Mesenchymal stem cell (in vitro differentiated cells and primary cell): ENCODE data around the gene C17orf107.

Experiments
- DNase-seq: peaks from one replicate; pipeline ENCODE4 v3.0.0-alpha.2; 2013
- H2AFZ ChIP-seq: one replicate; pipeline ENCODE4 v1.6.1; 2013; ENCODE audit warnings: low read depth, mild to moderate bottlenecking, control low read depth, inconsistent platforms, low read length, moderate library complexity
- H2AK5ac ChIP-seq: 2 replicates; pipeline ENCODE4 v1.6.1; 2013; ENCODE audit warnings: low read length, moderate library complexity, mild to moderate bottlenecking, inconsistent platforms; ENCODE audit not compliant: severe bottlenecking
- H2BK120ac ChIP-seq: one replicate; pipeline ENCODE4 v1.6.1; 2013; ENCODE audit warnings: low read depth, mild to moderate bottlenecking, inconsistent platforms, low read length, moderate library complexity
- H2BK12ac ChIP-seq, 2 experiments: one replicate each; pipeline ENCODE4 v1.6.1; 2013; ENCODE audit warnings: inconsistent platforms in 2 of 2, low read length in 2 of 2, mild to moderate bottlenecking in 2 of 2, moderate library complexity in 2 of 2, control low read depth in 1 of 2
- H2BK15ac ChIP-seq: one replicate; pipeline ENCODE4 v1.6.1; 2013; ENCODE audit warnings: mild to moderate bottlenecking, low read depth, inconsistent platforms; ENCODE audit not compliant: poor library complexity, severe bottlenecking
- H2BK5ac ChIP-seq: 2 replicates; pipeline ENCODE4 v1.6.1; 2013; ENCODE audit warnings: low read depth, mild to moderate bottlenecking, low read length, control low read depth, inconsistent platforms; ENCODE audit not compliant: poor library complexity, severe bottlenecking
- H3K14ac ChIP-seq, 2 experiments: one replicate each; pipeline ENCODE4 v1.6.1; 2013; ENCODE audit warnings: inconsistent platforms in 2 of 2, low read length in 2 of 2, control low read depth in 1 of 2, mild to moderate bottlenecking in 1 of 2, moderate library complexity in 1 of 2
- H3K18ac ChIP-seq, 2 experiments: one replicate each; pipeline ENCODE4 v1.6.1; 2013; ENCODE audit warnings: inconsistent platforms in 2 of 2, low read length in 2 of 2, control low read depth in 1 of 2, low read depth in 1 of 2, mild to moderate bottlenecking in 1 of 2
- H3K23ac ChIP-seq, 2 experiments: one replicate each; pipeline ENCODE4 v1.6.1; 2013; ENCODE audit warnings: inconsistent platforms in 2 of 2, low read length in 2 of 2, mild to moderate bottlenecking in 2 of 2, moderate library complexity in 2 of 2, control low read depth in 1 of 2
- H3K27ac ChIP-seq: 2 replicates; pipeline ENCODE4 v1.5.1; 2013; ENCODE audit warnings: mild to moderate bottlenecking, moderate library complexity, low read length, control low read depth, inconsistent platforms; ENCODE audit not compliant: poor library complexity, severe bottlenecking
- H3K27me3 ChIP-seq, 2 experiments: 2 replicates each; pipeline versions ENCODE4 v1.6.1 to v1.7.0; 2013; ENCODE audit warnings: low read length in 2 of 2, mild to moderate bottlenecking in 2 of 2, moderate library complexity in 2 of 2, control low read depth in 1 of 2, inconsistent platforms in 1 of 2; ENCODE audit not compliant: control insufficient read depth in 1 of 2, insufficient read depth in 1 of 2
- H3K36me3 ChIP-seq, 2 experiments: 2 replicates each; pipeline versions ENCODE4 v1.6.1 to v1.7.0; 2013; ENCODE audit warnings: low read length in 2 of 2, control low read depth in 1 of 2, inconsistent platforms in 1 of 2, low read depth in 1 of 2, mild to moderate bottlenecking in 1 of 2; ENCODE audit not compliant: insufficient read depth in 2 of 2, control insufficient read depth in 1 of 2
- H3K4ac ChIP-seq, 2 experiments: one replicate each; pipeline ENCODE4 v1.6.1; 2013; ENCODE audit warnings: inconsistent platforms in 2 of 2, low read length in 2 of 2, mild to moderate bottlenecking in 2 of 2, moderate library complexity in 2 of 2, control low read depth in 1 of 2, low read depth in 1 of 2
- H3K4me1 ChIP-seq: 2 replicates; pipeline ENCODE4 v1.6.1; 2013; ENCODE audit warnings: low read depth, low read length, control low read depth; ENCODE audit not compliant: control insufficient read depth, insufficient read depth
- H3K4me2 ChIP-seq: 2 replicates; pipeline ENCODE4 v1.6.1; 2013; ENCODE audit warnings: low read length, mild to moderate bottlenecking, inconsistent platforms; ENCODE audit not compliant: poor library complexity, severe bottlenecking
- H3K4me3 ChIP-seq, 2 experiments: 2 replicates each; pipeline versions ENCODE4 v1.5.1 to v1.7.0; 2013; ENCODE audit warnings: low read length in 2 of 2, mild to moderate bottlenecking in 2 of 2, control low read depth in 1 of 2, low read depth in 1 of 2; ENCODE audit not compliant: insufficient read depth in 1 of 2
- H3K79me1 ChIP-seq: replicated peaks from 2 replicates; pipeline ENCODE4 v1.6.1; 2013; ENCODE audit warnings: mild to moderate bottlenecking, control low read depth, low read length, inconsistent platforms; ENCODE audit not compliant: poor library complexity, severe bottlenecking
- H3K9ac ChIP-seq: 2 replicates; pipeline ENCODE4 v1.7.0; 2013; ENCODE audit warnings: mild to moderate bottlenecking, low read length, moderate library complexity
- H3K9me3 ChIP-seq: 2 replicates; pipeline ENCODE4 v1.7.0; 2013; ENCODE audit warnings: mild to moderate bottlenecking, low read length; ENCODE audit not compliant: control insufficient read depth
- H4K8ac ChIP-seq: one replicate; pipeline ENCODE4 v1.6.1; 2013; ENCODE audit warnings: inconsistent platforms, mild to moderate bottlenecking, low read length, moderate library complexity
- H4K91ac ChIP-seq: one replicate; pipeline ENCODE4 v1.6.1; 2013; ENCODE audit warnings: mild to moderate bottlenecking, low read length, inconsistent platforms
- WGBS: methylation state at CpG from one replicate; pipeline ENCODE4 v1.1.7; 2013; ENCODE audit warnings: mixed read lengths; 5-methylcytosine and 5-hydroxymethylcytosine counted together

The C17orf107 gene

DNA sequence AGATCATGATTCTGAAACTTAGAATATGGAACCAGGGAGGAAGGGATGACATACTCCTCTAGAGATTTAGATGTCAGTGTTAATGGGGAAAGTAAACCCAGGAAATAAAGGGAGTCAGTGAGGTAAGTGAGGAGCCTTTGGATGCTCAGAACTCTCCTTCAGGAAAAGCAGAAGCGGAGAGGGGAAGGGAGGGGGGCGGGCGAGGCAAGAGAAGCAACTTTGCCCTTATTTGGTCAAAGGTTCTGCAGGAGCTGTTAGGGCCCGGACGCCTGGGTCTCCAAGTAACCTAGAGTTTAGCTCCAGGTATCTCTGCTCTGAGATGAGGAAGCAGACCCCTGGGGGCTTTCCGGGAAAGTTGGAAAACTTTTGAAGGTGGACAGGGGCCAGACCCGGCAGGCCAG, 47.7 kb downstream of the C17orf107 start:
- peak overlapping the region in 1 of 2 experiments; percentile 57 for H3K4ac ChIP-seq
- H2BK120ac ChIP-seq = no peak overlapping the region
- H2BK5ac ChIP-seq = peak overlapping the region; percentile 53
- peaks cover 9% of the 10 kb centered on the region for H3K79me1 ChIP-seq
- H3K27me3 ChIP-seq = no peaks in the 10 kb centered on the region
- no peak overlapping the region for H4K8ac ChIP-seq
- peak overlapping the region; percentile 61 for H2AK5ac ChIP-seq
- H4K91ac ChIP-seq = no peak overlapping the region
- peak overlapping the region; percentile 93 for H3K4me2 ChIP-seq
- 0% methylated on average over 4 of the region's 7 CpGs for WGBS
- no peak overlapping the region for H3K14ac ChIP-seq
- H2AFZ ChIP-seq = no peak overlapping the region
- H3K4me1 ChIP-seq = peaks cover 42% of the 10 kb centered on the region
- H3K18ac ChIP-seq = peak overlapping the region in 1 of 2 experiments; percentile 35
- H3K27ac ChIP-seq = peak overlapping the region; percentile 98
- peak overlapping the region; percentile 97 for H3K9ac ChIP-seq
- peaks cover 42 to 48% of the 10 kb centered on the region in 2 experiments for H3K36me3 ChIP-seq
- no peak overlapping the region for H3K23ac ChIP-seq
- no peak overlapping the region for H2BK15ac ChIP-seq
- no peaks in the 10 kb centered on the region for H3K9me3 ChIP-seq
- H2BK12ac ChIP-seq = no peak overlapping the region
- peak overlapping the region; percentile 95 to 100 for H3K4me3 ChIP-seq
- no peak for DNase-seq

DNA sequence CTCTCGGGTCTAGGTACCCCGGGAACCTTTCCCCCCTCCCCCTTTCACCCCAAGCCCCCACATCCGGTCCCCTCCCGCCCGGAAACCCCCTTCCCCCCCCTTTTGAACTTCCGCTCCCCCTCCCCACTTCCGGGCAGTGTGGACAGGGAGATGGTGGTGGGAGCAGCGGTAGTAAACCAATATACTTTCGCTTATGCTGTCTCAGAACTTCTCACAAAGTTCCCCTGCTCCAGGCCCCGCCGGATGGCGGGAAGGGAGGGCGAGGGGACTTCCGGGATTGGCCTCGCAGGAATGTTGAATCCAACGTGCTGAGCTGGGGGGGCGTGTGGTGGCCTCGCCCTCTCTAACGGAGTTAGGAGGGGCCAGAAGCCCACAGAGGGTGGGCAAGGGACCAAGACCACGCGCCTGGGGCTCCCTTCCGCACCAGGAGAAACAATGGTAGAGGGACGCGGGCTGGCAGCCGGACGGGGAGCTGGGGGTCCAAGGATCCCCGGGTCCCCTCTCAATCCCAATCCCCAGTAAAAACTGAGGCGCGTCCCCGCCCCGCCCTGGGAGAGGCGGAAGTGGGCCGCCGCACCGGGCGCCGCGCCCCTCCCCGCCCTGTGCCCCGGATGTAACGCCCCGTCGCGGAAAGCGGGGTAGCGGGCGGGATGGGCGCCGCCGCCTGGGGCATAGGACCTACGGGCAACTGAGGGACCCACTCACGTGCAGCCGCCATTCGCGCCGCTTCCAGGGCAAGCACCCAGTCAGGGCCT, 48.3 kb downstream of the C17orf107 start:
- Histone ChIP-seq H2BK12ac (peak overlapping the region; percentile 22 to 87), H3K4ac (peak overlapping the region; percentile 99 to 100), H2BK120ac (peak overlapping the region; percentile 93), H3K4me1 (peaks cover 39% of the 10 kb centered on the region), H3K4me2 (peak overlapping the region; percentile 60), H3K79me1 (peaks cover 9% of the 10 kb centered on the region), H4K8ac (peak overlapping the region; percentile 96), H3K9me3 (no peaks in the 10 kb centered on the region), H3K9ac (peak overlapping the region; percentile 97), H2AFZ (no peak overlapping the region), H3K27ac (peak overlapping the region; percentile 99), H3K27me3 (no peaks in the 10 kb centered on the region), H2BK5ac (peak overlapping the region; percentile 99), H3K4me3 (peak overlapping the region; percentile 95 to 100), H3K36me3 (peaks cover 37 to 43% of the 10 kb centered on the region in 2 experiments), H3K18ac (peak overlapping the region; percentile 100), H4K91ac (peak overlapping the region; percentile 100), H3K14ac (peak overlapping the region; percentile 50 to 100), H2BK15ac (peak overlapping the region; percentile 92), H2AK5ac (peak overlapping the region; percentile 99), H3K23ac (peak overlapping the region in 1 of 2 experiments; percentile 98)
- WGBS = 0% methylated on average over 20 of the region's 56 CpGs
- DNase-seq = peak; percentile 81

DNA sequence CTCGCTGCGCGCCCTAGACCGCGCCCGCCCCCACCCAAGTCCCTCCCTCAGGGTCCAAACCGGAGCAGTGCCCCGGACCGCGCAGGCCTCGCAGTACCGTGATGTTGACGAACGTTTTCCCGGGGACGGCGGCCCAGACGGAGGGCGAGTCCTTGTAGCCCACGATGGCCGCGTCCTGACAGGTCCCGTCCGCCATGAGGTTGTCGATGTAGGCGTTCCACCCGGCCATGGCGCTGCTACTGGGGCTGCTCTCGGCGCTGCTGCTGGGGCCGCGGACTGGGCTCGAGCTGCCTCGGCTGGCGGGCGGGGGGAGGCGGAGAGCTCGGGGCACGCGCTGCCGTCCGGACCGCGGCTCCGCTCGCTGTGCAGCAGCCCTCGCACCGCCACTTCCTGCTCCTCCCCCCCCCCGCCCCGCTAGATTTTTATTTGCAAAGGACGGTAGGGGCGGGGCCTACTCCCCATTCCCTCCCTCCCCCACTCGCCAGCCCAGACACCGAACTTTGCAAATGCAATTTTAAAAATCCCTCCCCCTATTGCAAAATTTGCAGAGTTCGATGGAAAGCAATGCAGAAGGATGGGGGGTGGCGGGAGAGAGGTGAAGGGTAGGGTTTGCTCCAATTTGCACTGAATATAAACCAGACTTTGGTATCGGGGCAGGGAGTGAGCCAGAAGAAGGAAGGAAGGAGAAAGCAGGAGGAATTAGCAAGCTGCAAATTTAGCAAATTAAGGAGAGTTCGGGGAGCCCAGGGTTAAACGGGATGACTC, 49.0 kb downstream of the C17orf107 start, which contains the start of gene PFN1:
Gene PFN1, minus strand, starts transcription at position 365 of the 765 bp plus-strand sequence. Its CDS starts 136 bp downstream, at position 229.
- Histone ChIP-seq H2BK5ac (peak within 1 kb of the TSS; percentile 99), H3K27ac (peak within 1 kb of the TSS; percentile 100), H4K8ac (peak within 1 kb of the TSS; percentile 96), H2BK120ac (peak within 1 kb of the TSS; percentile 93), H3K79me1 (peaks cover 9% of the 10 kb centered on the region), H3K9me3 (no peaks in the 10 kb centered on the region), H3K14ac (peak within 1 kb of the TSS; percentile 50 to 100), H3K4me2 (peak within 1 kb of the TSS; percentile 93), H3K36me3 (peaks cover 29 to 35% of the 10 kb centered on the region in 2 experiments), H2BK12ac (peak within 1 kb of the TSS; percentile 87), H3K9ac (peak within 1 kb of the TSS; percentile 97), H3K4me3 (peak within 1 kb of the TSS; percentile 95 to 100), H2BK15ac (peak within 1 kb of the TSS; percentile 92), H3K27me3 (no peaks in the 10 kb centered on the region), H2AK5ac (peak within 1 kb of the TSS; percentile 99), H4K91ac (peak within 1 kb of the TSS; percentile 100), H3K4ac (peak within 1 kb of the TSS; percentile 99 to 100), H2AFZ (peak within 1 kb of the TSS; percentile 36), H3K18ac (peak within 1 kb of the TSS; percentile 100), H3K4me1 (peaks cover 44% of the 10 kb centered on the region), H3K23ac (peak within 1 kb of the TSS in 1 of 2 experiments; percentile 98)
- 0% methylated on average over 33 of the region's 59 CpGs for WGBS
- DNase-seq = peak; percentile 96
